HepG2 (cell line): ENCODE results near the gene ZBP1. TPM values are rescaled to one million over a fixed set of nuclear protein-coding genes. Genes with fewer than 3 reads are reported as not detected.

Experiments used
- ATAC-seq: fragments of 200-7000 bp; cut with Tn5 transposase; 3 replicates; pipeline ENCODE4 v1.9.1; 2020; ENCODE audit warnings: mild to moderate bottlenecking, moderate library complexity
- BruUV-seq: library from RNA; stranded (reverse); fragments of 400-500 nt; replicated peaks from 2 replicates; lab custom pipeline; 2021; lab: Mats Ljungman, UMichigan
- CTCF ChIA-PET: fragments of 300-600 bp; formaldehyde crosslinking; extraction: SDS; loops from one replicate; lab custom pipeline; 2021; ENCODE audit warnings: low total read pairs, inconsistent platforms, low intra/inter-chr PET ratio; lab: Yijun Ruan, JAX
- POLR2A ChIA-PET: fragments of 350-600 bp; sonication (Branson Sonifier 250); formaldehyde crosslinking; loops from one replicate; lab custom pipeline; 2020; ENCODE audit warnings: antibody characterized with exemption, inconsistent platforms; lab: Yijun Ruan, JAX
- DNase-seq: peaks from one replicate; pipeline ENCODE4 v3.0.0-alpha.2; 2015; ENCODE audit warnings: low spot score
- FAIRE-seq: peaks from 3 replicates; lab custom pipeline; 2011; peaks lifted over from hg19 to GRCh38; lab: Jason Lieb, UNC
- H2AFZ ChIP-seq: one replicate; pipeline ENCODE4 v1.6.1; 2011; ENCODE audit warnings: low read length, inconsistent platforms
- H3K27ac ChIP-seq: fragments of 300-600 bp; 3 replicates; pipeline ENCODE4 v1.8.0; 2011; ENCODE audit warnings: mixed run types, mild to moderate bottlenecking, mixed read lengths, low read length, inconsistent platforms; ENCODE audit not compliant: insufficient read depth; ENCODE audit errors: extremely low read length
- H3K27me3 ChIP-seq, 2 experiments: fragments of 200-600 bp in 1 of 2; 2 replicates in 1 of 2; 3 replicates in 1 of 2; pipeline versions ENCODE4 v1.6.0 to v1.8.0; 2011; ENCODE audit warnings: low read length in 2 of 2, mild to moderate bottlenecking in 2 of 2, moderate library complexity in 2 of 2, inconsistent platforms in 1 of 2; ENCODE audit not compliant: insufficient read depth in 2 of 2, control insufficient read depth in 1 of 2
- H3K36me3 ChIP-seq, 2 experiments: fragments of 200-600 bp in 1 of 2; replicated peaks in 1 of 2; 2 replicates in 1 of 2; 3 replicates in 1 of 2; pipeline versions ENCODE4 v1.5.1 to v1.8.0; 2011; ENCODE audit warnings: low read length in 2 of 2, inconsistent platforms in 1 of 2; ENCODE audit not compliant: insufficient read depth in 2 of 2, control insufficient read depth in 1 of 2
- H3K4me1 ChIP-seq: 2 replicates; pipeline ENCODE4 v1.5.1; 2012; ENCODE audit warnings: low read length, inconsistent platforms; ENCODE audit not compliant: insufficient read depth
- H3K4me2 ChIP-seq: 2 replicates; pipeline ENCODE4 v1.6.0; 2011; ENCODE audit warnings: low read depth, low read length, inconsistent platforms
- H3K4me3 ChIP-seq, 3 experiments: fragments of 200-600 bp in 1 of 3; sonication (generic), shearing (Covaris generic) in 1 of 3; replicated peaks in 1 of 3; 2 replicates each; pipeline ENCODE4 v1.5.1; 2011 to 2016; ENCODE audit warnings: low read length in 3 of 3, inconsistent platforms in 2 of 3, low read depth in 2 of 3, mild to moderate bottlenecking in 2 of 3, control low read depth in 1 of 3, mixed read lengths in 1 of 3; ENCODE audit not compliant: insufficient read depth in 1 of 3
- H3K79me2 ChIP-seq: one replicate; pipeline ENCODE4 v1.6.1; 2011; ENCODE audit warnings: low read length, inconsistent platforms; ENCODE audit not compliant: insufficient read depth
- H3K9ac ChIP-seq: 2 replicates; pipeline ENCODE4 v1.6.0; 2011; ENCODE audit warnings: mild to moderate bottlenecking, low read depth, low read length, inconsistent platforms; ENCODE audit not compliant: insufficient read depth
- H3K9me3 ChIP-seq: 2 replicates; pipeline ENCODE4 v1.5.1; 2012; ENCODE audit warnings: mild to moderate bottlenecking, low read length
- H4K20me1 ChIP-seq: 2 replicates; pipeline ENCODE4 v1.6.0; 2011; ENCODE audit warnings: inconsistent platforms, mild to moderate bottlenecking, low read length, moderate library complexity; ENCODE audit not compliant: insufficient read depth
- CSRNP2 ChIP-seq: sonication (generic); formaldehyde crosslinking; conservative IDR thresholded peaks from 2 replicates; pipeline ENCODE4 v1.8.0; 2022; ENCODE audit warnings: low read depth, missing genetic modification reagents
- FOXJ3 ChIP-seq: sonication (generic); formaldehyde crosslinking; IDR thresholded peaks from 2 replicates; pipeline ENCODE4 v1.4.0; 2020; ENCODE audit warnings: missing genetic modification reagents, mild to moderate bottlenecking, borderline replicate concordance
- HDAC2 ChIP-seq: sonication (generic); formaldehyde crosslinking; IDR thresholded peaks from 2 replicates; pipeline ENCODE4 v1.4.0; 2020; ENCODE audit warnings: missing genetic modification reagents
- NFYB ChIP-seq: sonication (generic); formaldehyde crosslinking; IDR thresholded peaks from 2 replicates; pipeline ENCODE4 v1.4.0; 2020; ENCODE audit warnings: missing genetic modification reagents
- PRDM4 ChIP-seq: sonication (generic); formaldehyde crosslinking; IDR thresholded peaks from 2 replicates; pipeline ENCODE4 v1.9.0; 2021; ENCODE audit warnings: missing genetic modification reagents, borderline replicate concordance
- ZNF329 ChIP-seq: sonication (generic); formaldehyde crosslinking; IDR thresholded peaks from 2 replicates; pipeline ENCODE4 v1.9.0; 2021; ENCODE audit warnings: low read depth, mild to moderate bottlenecking, missing genetic modification reagents
- WGBS: methylation state at CpG from one replicate; pipeline ENCODE4 v1.1.6; 2017; ENCODE audit warnings: low lambda C conversion rate; 5-methylcytosine and 5-hydroxymethylcytosine counted together
- in situ Hi-C: cut with HindIII; loops from 2 replicates; pipeline ENCODE4 v1.10.0; 2017; ENCODE audit warnings: low pct_unique_long_range_greater_than_20kb; ENCODE audit not compliant: extremely low pct_ligation_motif_present
- intact Hi-C: fragments of 100-400 bp; cut with micrococcal nuclease; formaldehyde crosslinking; loops from one replicate; pipeline ENCODE4 v1.10.0; 2022; ENCODE audit not compliant: unreplicated experiment
- polyA plus RNA-seq, 8 experiments: library from polyadenylated mRNA; depleted of rRNA in 3 of 8; stranded (reverse) in 7 of 8; unstranded in 1 of 8; fragments of >200 nt; fragmentation: Illumina TruSeq in 4 of 8; extraction: Trizol in 4 of 8; gene quantifications; 2 replicates each; pipeline versions ENCODE4 v1.2.1 to v1.2.3, GENCODE V29; 2011 to 2016; ENCODE audit warnings: low read depth in 4 of 8, missing spikeins in 1 of 8, mixed read lengths in 1 of 8; ENCODE audit not compliant: insufficient read depth in 1 of 8
- total RNA-seq, 5 experiments: library from RNA; depleted of rRNA; stranded (reverse); fragments of >200 nt; fragmentation: Illumina TruSeq; extraction: Trizol; gene quantifications; 2 replicates each; pipeline ENCODE4 v1.2.3, GENCODE V29; 2016; ENCODE audit warnings: low read depth in 1 of 5

Gene ZBP1
- total and polyA plus RNA-seq, 2 of the 13 experiments (the other 11 are each of a cell fraction or from before 2014, with no cell fraction given): not detected

- no peak for TF ChIP-seq HDAC2
- no peak for TF ChIP-seq FOXJ3
- TF ChIP-seq NFYB (CRISPR knock-in tag): peak; percentile 56
- Histone ChIP-seq H3K27me3 (peaks cover 2 to 52% of the 10 kb centered on the region in 2 experiments; a peak in 3 of 5 replicates), H3K27ac (no peak overlapping the region), H4K20me1 (no peaks in the 10 kb centered on the region), H3K9ac (no peak overlapping the region), H3K4me1 (no peaks in the 10 kb centered on the region), H3K9me3 (no peaks in the 10 kb centered on the region), H2AFZ (no peak overlapping the region), H3K4me2 (no peak overlapping the region), H3K79me2 (no peaks in the 10 kb centered on the region), H3K4me3 (no peak overlapping the region), H3K36me3 (no peaks in the 10 kb centered on the region)
- 46% methylated on average over 10 of the region's 10 CpGs for WGBS
- in situ Hi-C loops: no loop called here
- no peak for FAIRE-seq
- CTCF ChIA-PET: no interaction called here
- ATAC-seq: no peak
- POLR2A ChIA-PET: no interaction called here
- intact Hi-C loops: no loop called here
- DNase-seq: no peak
- BruUV-seq: no TSS peak
These were observed 17.1 kb downstream of the ZBP1 start for GRCh38 chr20:57603120-57603519.

GRCh38 chr20:57601737-57602136 lies 18.5 kb downstream of the ZBP1 start:
- BruUV-seq: no TSS peak
- in situ Hi-C loops: no loop called here

More at GRCh38 chr20:57601737-57602136, 18.5 kb downstream of the ZBP1 start:
- intact Hi-C loops: no loop called here
- no peak overlapping the region for H2AFZ ChIP-seq
- POLR2A ChIA-PET: no interaction called here
- ATAC-seq: no peak
- no peak for FAIRE-seq
- H3K79me2 ChIP-seq: no peaks in the 10 kb centered on the region
- H3K27me3 ChIP-seq: peaks cover 2 to 57% of the 10 kb centered on the region in 2 experiments; a peak in 3 of 5 replicates
- no peak overlapping the region for H3K4me2 ChIP-seq
- H3K4me3 ChIP-seq: no peak overlapping the region
- no peaks in the 10 kb centered on the region for H3K4me1 ChIP-seq
- no peaks in the 10 kb centered on the region for H4K20me1 ChIP-seq
- TF ChIP-seq CSRNP2 (CRISPR knock-in tag): no peak
- peak; percentile 96 for TF ChIP-seq ZNF329 (CRISPR knock-in tag)
- no peak for TF ChIP-seq PRDM4 (CRISPR knock-in tag)
- H3K9ac ChIP-seq: no peak overlapping the region
- DNase-seq: no peak
- no peaks in the 10 kb centered on the region for H3K36me3 ChIP-seq
- no peak overlapping the region for H3K27ac ChIP-seq
- 4% methylated on average over 5 of the region's 5 CpGs for WGBS
- CTCF ChIA-PET: no interaction called here
- H3K9me3 ChIP-seq: no peaks in the 10 kb centered on the region
